GM12892 (cell line): ENCODE results near the gene GATA6.

Experiments
- POLR2A ChIP-seq: IDR thresholded peaks from 2 replicates; pipeline ENCODE4 v1.6.1; 2011; ENCODE audit warnings: low read depth, low read length, control low read depth
- POLR2AphosphoS5 ChIP-seq: IDR thresholded peaks from 2 replicates; pipeline ENCODE4 v1.6.1; 2011; ENCODE audit warnings: low read depth, low read length, control low read depth
- TAF1 ChIP-seq: IDR thresholded peaks from 2 replicates; pipeline ENCODE4 v1.6.1; 2011; ENCODE audit warnings: low read depth, mild to moderate bottlenecking, control low read depth, low read length, borderline replicate concordance

DNA sequence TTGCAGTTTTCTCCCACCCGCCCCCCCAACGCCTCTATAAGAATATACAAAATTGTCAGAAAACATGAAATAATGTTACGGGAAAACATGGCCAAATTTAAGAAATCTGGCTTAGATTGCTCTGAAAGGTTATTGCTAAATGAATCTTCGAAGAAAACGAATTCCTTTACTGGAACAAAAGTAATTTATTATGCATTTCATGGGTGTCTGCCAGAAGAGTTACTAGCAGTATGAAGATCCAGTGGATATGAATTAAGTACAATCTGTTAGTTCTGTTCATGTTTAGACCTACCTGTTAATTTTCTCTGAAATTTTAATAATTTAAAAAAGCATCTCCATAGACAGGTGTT, 21.9 kb downstream of the GATA6 start:
- no peak for TF ChIP-seq TAF1
- no peak for TF ChIP-seq POLR2A
- no peak for TF ChIP-seq POLR2AphosphoS5
